CD4-positive, alpha-beta T cell treated with Interleukin-21 for 1 hour (primary cell): ENCODE results near the gene MAB21L2.

ENCODE experiments used
- DNase-seq: peaks from one replicate; pipeline ENCODE4 v3.0.0-alpha.2; 2020

MAB21L2 gene

DNA sequence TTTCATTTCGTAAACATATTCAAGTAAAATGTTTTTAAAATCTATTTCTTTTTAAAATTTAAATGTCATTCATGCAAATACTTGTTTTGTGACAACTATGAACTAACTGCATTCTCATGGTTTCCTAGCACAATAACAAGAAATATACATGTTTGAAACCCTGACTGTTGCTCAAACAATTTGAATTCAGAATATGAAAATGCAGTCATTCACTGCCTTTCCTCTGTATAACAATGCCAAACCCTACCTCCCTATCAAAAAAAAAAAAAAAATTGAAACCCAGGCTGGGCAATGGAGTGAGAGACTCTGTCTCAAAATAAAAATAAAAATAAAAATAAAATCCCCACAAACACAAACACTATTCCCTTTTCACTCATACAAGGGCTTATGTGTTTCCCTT lies 42.1 kb downstream of the MAB21L2 start:
- DNase-seq, result no peak

DNA sequence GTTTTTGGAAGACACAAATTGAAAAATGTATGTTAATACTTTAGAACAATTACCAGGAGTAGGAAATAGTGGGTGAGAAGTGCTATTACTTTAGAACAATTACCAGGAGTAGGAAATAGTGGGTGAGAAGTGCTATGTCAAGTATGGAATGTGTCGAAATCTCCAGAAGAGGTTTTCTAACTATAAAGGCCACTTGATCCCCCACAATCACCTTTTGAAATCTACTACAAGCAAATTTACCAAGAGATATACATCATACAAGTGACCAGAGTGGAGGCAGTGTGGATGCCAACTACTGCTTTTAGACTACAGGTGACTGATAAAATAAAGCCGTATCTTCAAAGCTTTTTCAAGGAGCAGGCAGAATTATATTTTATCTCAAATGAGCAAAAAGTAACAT lies 43.1 kb downstream of the MAB21L2 start:
- no peak for DNase-seq

DNA sequence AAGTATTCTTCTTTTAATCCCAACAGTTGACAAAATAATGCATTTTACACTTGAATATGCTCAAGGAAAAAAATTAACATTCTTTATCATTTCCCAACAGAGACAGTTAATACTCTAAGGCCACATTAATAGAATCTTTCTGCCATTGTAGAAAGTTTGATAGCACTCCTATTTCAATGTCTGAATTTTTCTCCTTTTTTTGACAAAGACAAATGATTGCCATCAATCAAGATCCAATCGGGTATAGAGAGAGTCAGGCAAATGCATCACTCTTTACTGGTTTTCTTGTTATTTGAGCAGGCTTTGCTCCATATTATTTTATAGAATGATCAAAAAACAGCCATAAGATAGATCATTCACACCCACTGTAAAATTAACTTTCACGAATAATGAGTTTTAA lies 46.1 kb downstream of the MAB21L2 start:
- DNase-seq, result no peak

DNA sequence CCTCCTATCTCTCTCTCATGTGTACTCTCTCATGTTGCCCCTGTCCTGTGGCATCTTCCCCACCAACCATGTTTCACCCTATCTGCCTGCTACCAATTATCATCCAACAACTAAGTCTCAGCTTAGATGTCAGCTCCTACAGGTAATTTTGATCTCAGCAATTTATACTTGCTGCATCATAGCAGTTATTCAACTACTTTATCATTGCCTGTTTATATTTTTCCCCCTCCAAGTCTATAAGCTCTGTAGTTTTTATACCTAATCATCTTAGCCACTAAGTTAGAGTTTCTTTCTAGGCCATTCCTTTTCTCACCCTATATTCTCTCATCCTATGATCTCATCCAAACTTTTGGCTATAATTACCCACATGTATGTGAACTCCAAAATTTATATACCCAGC lies 50.7 kb downstream of the MAB21L2 start:
- no peak for DNase-seq
